GM19238 (cell line): ENCODE results near the gene IL1B.
"Not testable (repeated sequence)": the region's sequence is repeated elsewhere in the genome, so short reads cannot be mapped to it uniquely, and the experiment has no call there.

Experiments used
- DNase-seq: peaks from one replicate; pipeline ENCODE4 v3.0.0; 2011; ENCODE audit warnings: low spot score; ENCODE audit not compliant: insufficient read length

IL1B gene

GRCh38 chr2:112850588-112850987 lies 14.0 kb upstream of the IL1B start:
- no peak for DNase-seq

- no peak for DNase-seq
Observed at GRCh38 chr2:112849956-112850355, 13.4 kb upstream of the IL1B start.

DNA sequence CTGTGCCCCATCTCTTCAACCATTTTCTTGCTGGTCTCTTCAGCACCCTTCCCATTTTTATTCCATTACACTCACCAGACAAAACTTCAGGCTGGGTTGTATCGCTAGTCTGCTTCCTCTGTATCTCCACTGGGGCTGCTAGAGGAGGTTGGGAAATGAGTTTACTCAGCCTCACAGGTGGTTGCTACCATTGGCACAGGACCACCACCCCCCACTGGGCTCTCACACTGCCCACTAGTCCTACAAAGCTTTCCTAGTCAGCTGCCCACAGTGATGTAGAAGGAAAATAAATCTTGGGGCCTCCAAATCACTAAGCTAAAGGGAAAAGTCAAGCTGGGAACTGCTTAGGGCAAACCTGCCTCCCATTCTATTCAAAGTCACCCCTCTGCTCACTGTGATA lies 12.3 kb upstream of the IL1B start:
- DNase-seq = no peak

- no peak for DNase-seq
Observed at GRCh38 chr2:112846031-112846430, 9.5 kb upstream of the IL1B start.

DNA sequence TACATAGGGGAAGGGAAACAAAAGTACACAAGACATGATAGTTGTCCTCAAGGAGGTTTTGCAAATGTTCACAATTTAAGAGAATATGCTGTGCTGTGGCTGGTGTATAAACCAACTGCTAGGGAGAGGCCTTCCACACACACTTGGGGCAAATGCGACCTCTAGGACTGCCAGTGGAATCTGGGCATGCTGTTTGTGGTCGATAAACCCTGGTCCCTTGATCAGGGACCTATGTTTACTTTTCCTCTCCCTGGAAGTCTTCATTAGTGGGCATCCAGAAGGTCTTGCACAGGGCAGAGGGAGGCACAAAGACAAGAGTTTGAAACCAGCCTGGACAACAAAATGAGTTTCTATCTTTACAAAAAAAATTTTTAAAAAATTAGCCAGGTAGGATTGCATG lies 7.3 kb upstream of the IL1B start:
- no peak for DNase-seq

- DNase-seq = no peak
Observed at GRCh38 chr2:112843288-112843687, 6.7 kb upstream of the IL1B start.

GRCh38 chr2:112841295-112842044 lies 4.9 kb upstream of the IL1B start:
- DNase-seq = no peak

DNA sequence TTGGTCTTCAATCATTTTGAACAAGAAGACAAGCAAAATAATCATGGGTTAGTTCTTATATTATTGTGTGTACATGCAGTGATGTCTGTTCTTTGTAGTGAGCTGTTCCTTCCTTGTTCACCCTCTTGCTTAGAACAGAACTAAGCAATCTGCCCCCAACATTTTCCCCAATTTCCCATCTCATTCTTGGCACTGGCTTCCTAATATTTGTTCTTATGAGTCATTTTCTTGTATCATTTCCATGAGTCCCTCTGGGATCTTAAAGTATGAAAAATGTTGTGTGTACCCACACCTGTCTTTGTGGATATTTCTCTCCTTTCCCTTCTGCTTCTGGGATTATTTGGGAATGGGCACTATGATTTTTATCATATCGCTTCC lies 3.5 kb upstream of the IL1B start:
- no peak for DNase-seq

GRCh38 chr2:112839407-112840067 lies 3.0 kb upstream of the IL1B start:
- DNase-seq = no peak

DNA sequence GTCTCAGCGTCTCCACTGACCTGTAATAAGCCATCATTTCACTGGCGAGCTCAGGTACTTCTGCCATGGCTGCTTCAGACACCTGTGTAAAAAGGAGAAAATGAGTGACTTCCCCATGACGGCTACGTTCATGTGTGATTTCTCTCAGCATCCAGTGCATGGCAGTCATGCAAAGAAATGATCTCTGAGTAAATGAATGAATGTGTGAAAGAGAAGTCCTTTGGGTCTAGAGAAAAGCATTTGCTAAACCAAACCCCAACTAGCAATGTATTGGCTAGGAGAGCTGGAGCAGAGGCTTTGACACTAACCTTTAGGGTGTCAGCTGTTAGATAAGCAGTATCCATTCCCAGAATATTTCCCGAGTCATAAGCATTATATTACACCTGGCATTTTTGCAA lies 417 bp downstream of the IL1B start:
- DNase-seq = no peak

- no peak for DNase-seq
Observed at GRCh38 chr2:112835536-112836162, 930 bp downstream of the IL1B start.

DNA sequence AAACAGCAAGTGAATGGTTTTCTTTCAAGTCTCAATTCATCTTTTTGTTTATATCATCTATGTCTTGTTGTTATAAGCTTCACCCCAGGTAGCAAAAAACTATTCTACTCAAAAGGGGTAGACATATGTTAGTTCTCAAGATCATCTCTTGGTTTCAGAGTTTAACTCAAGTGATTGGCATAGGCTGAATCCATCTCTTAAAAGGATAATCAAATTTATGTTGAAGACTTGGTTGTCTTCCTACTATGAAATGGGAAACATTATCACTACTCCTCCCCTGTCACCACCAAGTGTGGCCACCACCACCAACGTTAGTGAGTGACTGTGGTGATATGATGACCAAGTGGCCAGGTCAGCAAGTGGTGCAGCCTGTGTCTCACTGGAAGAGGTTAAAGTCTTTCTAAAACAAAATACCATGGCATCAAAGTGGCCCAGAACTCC lies 1.5 kb downstream of the IL1B start:
- no peak for DNase-seq

- no peak for DNase-seq
Observed at GRCh38 chr2:112834396-112835037, 2.1 kb downstream of the IL1B start.

DNA sequence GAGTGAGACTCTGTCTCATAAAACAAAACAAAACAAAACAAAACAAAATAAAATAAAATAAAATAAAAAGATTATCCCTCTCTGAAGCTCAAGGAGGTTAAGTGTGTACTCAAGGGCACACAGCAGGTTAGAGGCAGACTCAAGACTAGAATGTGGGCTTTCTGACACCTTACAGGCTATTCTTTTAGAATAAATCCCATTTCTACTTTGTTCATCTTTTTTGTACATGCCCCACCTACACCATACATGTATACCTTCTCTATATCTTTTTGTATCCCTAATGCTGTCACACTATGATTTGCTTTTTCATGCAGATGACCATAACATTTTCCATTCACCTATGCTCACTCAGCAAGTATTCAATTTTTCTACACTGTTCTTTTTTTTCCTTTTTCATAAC lies 2.6 kb downstream of the IL1B start:
- no peak for DNase-seq

- DNase-seq = not testable (repeated sequence)
Observed at GRCh38 chr2:112833639-112833931, 3.0 kb downstream of the IL1B start.

DNA sequence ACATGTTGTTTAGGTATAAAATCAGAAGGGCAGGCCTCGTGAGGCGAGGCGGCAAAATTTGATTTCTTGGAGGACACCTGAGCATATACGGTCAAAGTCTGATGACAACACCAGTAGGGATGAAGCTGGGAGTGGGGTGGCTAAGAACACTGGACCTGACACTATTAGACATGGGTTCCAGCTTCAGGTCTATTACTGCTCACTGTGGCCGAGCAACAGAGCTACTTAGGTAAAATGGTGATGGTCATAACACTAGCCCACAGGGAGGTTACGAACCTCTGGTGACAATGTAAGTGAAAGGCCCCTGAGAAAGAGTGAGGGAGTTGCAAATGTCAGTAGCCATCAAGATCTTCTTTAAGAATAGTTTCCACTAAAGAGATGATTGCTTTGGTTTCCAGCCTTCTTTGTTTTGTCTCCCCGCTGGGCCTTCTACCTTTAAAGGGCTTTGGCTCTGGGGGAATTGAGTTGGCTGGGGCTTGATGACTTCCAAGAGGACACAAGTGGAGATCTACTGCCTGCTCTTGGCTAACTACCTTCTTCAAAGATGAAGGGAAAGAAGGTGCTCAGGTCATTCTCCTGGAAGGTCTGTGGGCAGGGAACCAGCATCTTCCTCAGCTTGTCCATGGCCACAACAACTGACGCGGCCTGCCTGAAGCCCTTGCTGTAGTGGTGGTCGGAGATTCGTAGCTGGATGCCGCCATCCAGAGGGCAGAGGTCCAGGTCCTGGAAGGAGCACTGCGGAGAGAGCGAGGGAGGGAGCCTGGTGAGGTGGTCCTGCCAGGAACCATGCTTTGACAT lies 3.5 kb downstream of the IL1B start:
- DNase-seq = no peak

DNA sequence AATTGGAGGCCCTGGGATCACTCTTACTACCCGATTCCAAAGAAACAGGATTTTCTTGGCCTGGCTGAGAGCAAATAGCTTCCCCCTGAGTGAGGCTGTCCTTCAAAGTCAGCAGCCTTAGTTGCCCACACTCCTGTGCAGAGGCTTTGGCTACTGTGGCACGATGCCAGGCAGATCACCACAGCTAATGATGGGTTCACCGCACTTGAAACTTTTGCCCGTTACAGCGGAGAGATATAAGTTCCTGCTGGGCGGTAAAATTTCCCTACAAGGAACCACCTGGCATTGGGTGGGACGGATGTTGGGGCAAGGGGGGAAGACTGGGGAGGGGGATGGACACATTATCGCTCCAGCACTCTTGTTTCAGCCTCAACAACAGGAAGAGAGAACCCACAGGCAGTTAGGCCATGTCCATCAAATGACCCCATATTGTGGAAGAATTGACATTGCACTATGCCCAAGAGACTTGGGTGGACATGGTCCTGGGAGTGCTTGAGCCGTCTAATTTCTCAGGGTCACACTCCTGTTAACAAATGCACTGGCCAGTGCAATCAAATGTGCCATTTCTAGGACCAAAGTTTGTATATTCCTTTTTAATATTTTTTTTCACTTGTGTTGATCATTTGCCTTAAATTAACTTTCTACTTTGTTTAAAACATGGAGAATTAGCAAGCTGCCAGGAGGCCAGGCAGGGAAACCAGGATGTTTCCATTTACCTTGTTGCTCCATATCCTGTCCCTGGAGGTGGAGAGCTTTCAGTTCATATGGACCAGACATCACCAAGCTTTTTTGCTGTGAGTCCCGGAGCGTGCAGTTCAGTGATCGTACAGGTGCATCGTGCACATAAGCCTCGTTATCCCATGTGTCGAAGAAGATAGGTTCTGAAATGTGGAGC lies 4.4 kb downstream of the IL1B start:
- no peak for DNase-seq

GRCh38 chr2:112831513-112831845 lies 5.1 kb downstream of the IL1B start:
- DNase-seq = no peak

DNA sequence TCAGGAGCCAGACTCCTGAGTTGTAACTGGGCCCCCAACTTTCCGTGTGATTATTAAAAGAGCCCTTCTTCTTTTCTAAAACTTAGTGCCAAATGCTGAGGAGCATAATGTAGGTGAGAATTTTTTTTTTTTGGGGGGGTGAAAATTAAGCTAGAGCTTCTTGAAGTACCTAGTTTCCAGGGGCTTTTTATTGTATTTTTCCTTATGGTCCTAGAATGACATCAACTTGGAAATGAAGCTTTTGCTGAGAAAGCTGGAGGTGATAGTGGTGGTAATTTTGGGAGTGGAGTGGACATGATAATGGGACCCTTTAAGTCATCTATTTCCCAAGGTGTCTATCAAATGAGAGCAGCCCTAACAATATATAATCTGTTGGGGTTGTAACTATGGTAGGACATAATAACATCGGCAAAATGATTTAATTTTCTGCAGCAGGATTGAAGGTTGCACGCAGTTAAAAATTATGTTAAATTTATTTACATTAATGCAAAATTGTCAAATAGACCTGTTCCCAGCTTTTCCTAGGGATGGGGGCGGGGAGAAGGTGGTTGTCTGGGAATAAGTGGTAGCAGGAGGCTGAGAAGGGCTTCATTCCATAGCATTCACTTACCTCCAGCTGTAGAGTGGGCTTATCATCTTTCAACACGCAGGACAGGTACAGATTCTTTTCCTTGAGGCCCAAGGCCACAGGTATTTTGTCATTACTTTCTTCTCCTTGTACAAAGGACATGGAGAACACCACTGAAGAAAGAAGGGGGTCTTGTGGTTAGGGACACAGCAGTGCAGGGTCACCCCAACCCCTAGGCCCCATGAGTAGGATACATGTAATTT lies 5.7 kb downstream of the IL1B start:
- DNase-seq = no peak
